Stimulated activated CD4-positive, alpha-beta T cell treated with anti-CD3 and anti-CD28 coated beads, Interleukin-12 subunit alpha, Interleukin-12 subunit beta, amount 100 ng/mL, for 24 hours (primary cell): Measurements from ENCODE around the gene GINS1.
A peak's percentile ranks its signal among the peaks of the same experiment; 100 is the strongest.

Experiments
- DNase-seq, 2 experiments: peaks; one replicate each; pipeline ENCODE4 v3.0.0-alpha.2; 2020; ENCODE audit warnings: low read depth in 2 of 2

Gene GINS1

GRCh38 chr20:25407311-25408169, at the start of gene GINS1:
TSS of gene GINS1 (plus strand) at chr20:25407673. CDS start at chr20:25407821, 148 bp downstream.
- peak; percentile 75 to 90 for DNase-seq

- no peak for DNase-seq
Observed at GRCh38 chr20:25360631-25361286, 46.7 kb upstream of the GINS1 start.

GRCh38 chr20:25361287-25361683, 46.2 kb upstream of the GINS1 start:
- DNase-seq, result no peak

- DNase-seq, result no peak
Observed at GRCh38 chr20:25364180-25364788, 43.2 kb upstream of the GINS1 start.

- DNase-seq, result no peak
Observed at GRCh38 chr20:25364879-25365699, 42.4 kb upstream of the GINS1 start.

GRCh38 chr20:25368526-25368925, 38.9 kb upstream of the GINS1 start:
- no peak for DNase-seq

GRCh38 chr20:25368976-25369375, 38.5 kb upstream of the GINS1 start:
- DNase-seq, result no peak

GRCh38 chr20:25369529-25369928, 37.9 kb upstream of the GINS1 start:
- no peak for DNase-seq

- DNase-seq, result no peak
Observed at GRCh38 chr20:25369971-25370370, 37.5 kb upstream of the GINS1 start.

- no peak for DNase-seq
Observed at GRCh38 chr20:25372584-25373336, 34.7 kb upstream of the GINS1 start.

GRCh38 chr20:25374842-25375241, 32.6 kb upstream of the GINS1 start:
- no peak for DNase-seq

- no peak for DNase-seq
Observed at GRCh38 chr20:25376236-25376635, 31.2 kb upstream of the GINS1 start.

GRCh38 chr20:25376886-25377285, 30.6 kb upstream of the GINS1 start:
- no peak for DNase-seq

GRCh38 chr20:25378189-25378883, 29.1 kb upstream of the GINS1 start:
- DNase-seq, result no peak

- DNase-seq, result no peak
Observed at GRCh38 chr20:25378884-25379733, 28.4 kb upstream of the GINS1 start.

GRCh38 chr20:25380945-25381614, 26.4 kb upstream of the GINS1 start:
- DNase-seq, result no peak

GRCh38 chr20:25382704-25383370, 24.6 kb upstream of the GINS1 start:
- DNase-seq, result no peak

GRCh38 chr20:25389401-25389857, 18.0 kb upstream of the GINS1 start:
- no peak for DNase-seq
